Muscle of arm (tissue), 12 donors: ENCODE measurements around the gene PUS7L. TPM values are rescaled to one million over a fixed set of nuclear protein-coding genes. Genes with fewer than 3 reads are reported as not detected.

ENCODE experiments used
- DNase-seq: peaks from one replicate; pipeline ENCODE4 v3.0.0-alpha.2; 2013
- polyA plus RNA-seq, 12 donors: library from polyadenylated mRNA; unstranded; fragments of 120-200 nt; gene quantifications; one replicate each; pipeline ENCODE4 v1.2.1, GENCODE V29; 2013; ENCODE audit not compliant: insufficient read length in 12 of 12

PUS7L gene
- polyA plus RNA-seq, 12 donors = 6.5 to 23.7 (median 9.1) TPM; not detected in 1

GRCh38 chr12:43675048-43675904 is 83.3 kb downstream of the PUS7L start:
- no peak for DNase-seq

DNA sequence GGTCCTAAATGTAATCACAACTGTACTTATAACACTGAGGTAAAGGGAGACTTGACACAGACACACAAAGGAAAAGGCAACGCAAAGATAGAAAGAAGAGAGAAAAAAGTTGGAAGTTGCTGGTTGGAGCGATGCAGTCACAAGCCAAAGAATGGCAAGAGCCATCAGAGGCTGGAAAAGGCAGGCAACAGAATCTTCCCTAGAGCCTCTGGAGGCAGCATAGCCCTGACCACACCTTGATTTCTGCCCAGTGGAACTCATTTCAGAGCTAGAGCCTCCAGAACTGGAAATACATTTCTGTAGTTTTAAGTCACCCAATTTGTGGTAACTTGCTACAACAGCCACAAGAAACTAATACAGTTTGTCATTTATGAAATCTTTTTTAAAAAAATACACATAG is 89.2 kb downstream of the PUS7L start:
- DNase-seq = no peak

Other genes starting within 250 kb of the PUS7L start
- under 1 TPM in 10 of 12 donors, not detected in 2; 0.05 to 0.34 (median 0.15) TPM for gene ADAMTS20, start 206.6 kb downstream of the PUS7L start, polyA plus RNA-seq
- 10 to 100 TPM in 5 of 12 donors, 1 to 10 TPM in 6, not detected in 1; 5.5 to 13.6 (median 10.0) TPM for gene IRAK4, start 161 bp upstream of the PUS7L start, polyA plus RNA-seq
- 10 to 100 TPM in 11 of 12 donors, not detected in 1; 27.5 to 64.5 (median 38.3) TPM for gene TWF1, start 47.5 kb upstream of the PUS7L start, polyA plus RNA-seq
- gene TMEM117, start 77.3 kb upstream of the PUS7L start, polyA plus RNA-seq = 10 to 100 TPM in 7 of 12 donors, 1 to 10 TPM in 4, not detected in 1; 8.0 to 14.8 (median 11.1) TPM